H1 (cell line): ENCODE measurements around the gene NOL4L. TPM values are rescaled to one million over a fixed set of nuclear protein-coding genes. Genes with fewer than 3 reads are reported as not detected.

Experiments used
- CTCF ChIA-PET: fragments of 300-600 bp; sonication (Branson Sonifier 250); formaldehyde crosslinking; loops from one replicate; lab custom pipeline; 2021; ENCODE audit not compliant: partially characterized antibody; lab: Charles Lee
- POLR2A ChIA-PET: fragments of 300-600 bp; sonication (Branson Sonifier 250); formaldehyde crosslinking; loops from one replicate; lab custom pipeline; 2021; ENCODE audit warnings: inconsistent platforms; ENCODE audit not compliant: partially characterized antibody; lab: Charles Lee
- DNase-seq, 2 experiments: peaks; one replicate each; pipeline versions ENCODE4 v3.0.0 to v3.0.0-alpha.2; 2010 to 2022; ENCODE audit warnings: low spot score in 2 of 2, low read depth in 1 of 2, mixed read lengths in 1 of 2
- FAIRE-seq: peaks from 2 replicates; lab custom pipeline; 2011; peaks lifted over from hg19 to GRCh38; lab: Jason Lieb, UNC
- H2AFZ ChIP-seq: 2 replicates; pipeline ENCODE4 v1.8.1; 2012; ENCODE audit warnings: low read length, inconsistent platforms
- H2AK5ac ChIP-seq: 2 replicates; pipeline ENCODE4 v1.6.1; 2013; ENCODE audit warnings: low read depth, low read length
- H2BK120ac ChIP-seq: replicated peaks from 2 replicates; pipeline ENCODE3; 2013; ENCODE audit warnings: low read depth, low read length, inconsistent platforms
- H2BK12ac ChIP-seq: 2 replicates; pipeline ENCODE4 v1.6.1; 2013; ENCODE audit warnings: low read depth, low read length
- H2BK15ac ChIP-seq: 2 replicates; pipeline ENCODE4 v1.6.1; 2013; ENCODE audit warnings: low read length
- H2BK20ac ChIP-seq: 2 replicates; pipeline ENCODE4 v1.6.1; 2013; ENCODE audit warnings: low read length
- H2BK5ac ChIP-seq: 2 replicates; pipeline ENCODE4 v1.6.1; 2013; ENCODE audit warnings: low read depth, low read length
- H3K14ac ChIP-seq: 2 replicates; pipeline ENCODE4 v1.6.1; 2013; ENCODE audit warnings: inconsistent platforms; ENCODE audit not compliant: insufficient read length
- H3K18ac ChIP-seq: 2 replicates; pipeline ENCODE4 v1.6.1; 2013; ENCODE audit warnings: low read length; ENCODE audit errors: extremely low read depth
- H3K23ac ChIP-seq: 2 replicates; pipeline ENCODE4 v1.6.1; 2013; ENCODE audit warnings: inconsistent platforms; ENCODE audit not compliant: insufficient read length
- H3K23me2 ChIP-seq: 2 replicates; pipeline ENCODE4 v1.6.1; 2013; ENCODE audit warnings: low read depth, low read length
- H3K27ac ChIP-seq: 2 replicates; pipeline ENCODE4 v1.6.1; 2011; ENCODE audit warnings: low read depth, low read length, inconsistent platforms
- H3K27me3 ChIP-seq, 4 experiments: replicated peaks in 1 of 4; 1 replicate in 1 of 4; 2 replicates in 3 of 4; pipeline versions ENCODE4 v1.6.1 to v1.8.1; 2011 to 2013; ENCODE audit warnings: low read length in 3 of 4, mild to moderate bottlenecking in 3 of 4, inconsistent platforms in 2 of 4, mixed read lengths in 2 of 4, moderate library complexity in 1 of 4; ENCODE audit not compliant: control insufficient read depth in 3 of 4, insufficient read depth in 3 of 4; ENCODE audit errors: extremely low read depth in 1 of 4
- H3K36me3 ChIP-seq, 4 experiments: 2 replicates each; pipeline versions ENCODE4 v1.6.1 to v1.8.1; 2011 to 2013; ENCODE audit warnings: mild to moderate bottlenecking in 4 of 4, low read length in 3 of 4, moderate library complexity in 2 of 4, control low read depth in 1 of 4, inconsistent platforms in 1 of 4; ENCODE audit not compliant: insufficient read depth in 4 of 4, control insufficient read depth in 2 of 4
- H3K4ac ChIP-seq: replicated peaks from 2 replicates; pipeline ENCODE3; 2013; ENCODE audit warnings: low read length, low read depth, mixed read lengths, inconsistent platforms; ENCODE audit not compliant: insufficient read length
- H3K4me1 ChIP-seq, 4 experiments: replicated peaks in 1 of 4; 1 replicate in 1 of 4; 2 replicates in 3 of 4; pipeline versions ENCODE4 v1.6.1 to v1.8.1; 2011 to 2013; ENCODE audit warnings: low read length in 3 of 4, inconsistent platforms in 2 of 4, mixed read lengths in 1 of 4; ENCODE audit not compliant: insufficient read depth in 4 of 4, control insufficient read depth in 3 of 4
- H3K4me2 ChIP-seq, 2 experiments: 2 replicates each; pipeline versions ENCODE4 v1.6.1 to v1.8.1; 2011 to 2013; ENCODE audit warnings: low read depth in 2 of 2, low read length in 2 of 2, control low read depth in 1 of 2, inconsistent platforms in 1 of 2, mild to moderate bottlenecking in 1 of 2; ENCODE audit not compliant: insufficient read depth in 1 of 2
- H3K4me3 ChIP-seq, 4 experiments: fragments of 200-600, 300-600 bp in 1 of 4; sonication (generic), shearing (Covaris generic), sonication (Bioruptor Twin) in 1 of 4; 2 replicates each; pipeline versions ENCODE4 v1.5.1 to v1.8.1; 2011 to 2016; ENCODE audit warnings: low read length in 4 of 4, low read depth in 3 of 4, control low read depth in 2 of 4, inconsistent platforms in 2 of 4, mild to moderate bottlenecking in 2 of 4, mixed read lengths in 1 of 4, moderate library complexity in 1 of 4; ENCODE audit not compliant: insufficient read depth in 2 of 4; ENCODE audit errors: extremely low read depth in 1 of 4
- H3K56ac ChIP-seq: replicated peaks from 2 replicates; pipeline ENCODE3; 2013; ENCODE audit warnings: low read depth, mild to moderate bottlenecking, mixed read lengths, low read length, inconsistent platforms; ENCODE audit not compliant: insufficient read length
- H3K79me1 ChIP-seq: 2 replicates; pipeline ENCODE4 v1.6.1; 2013; ENCODE audit warnings: low read depth, low read length, control low read depth
- H3K79me2 ChIP-seq, 2 experiments: 2 replicates each; pipeline versions ENCODE4 v1.6.1 to v1.8.1; 2012 to 2013; ENCODE audit warnings: low read length in 2 of 2, mild to moderate bottlenecking in 2 of 2, inconsistent platforms in 1 of 2; ENCODE audit not compliant: insufficient read depth in 2 of 2, control insufficient read depth in 1 of 2
- H3K9ac ChIP-seq, 4 experiments: replicated peaks in 1 of 4; 1 replicate in 1 of 4; 2 replicates in 3 of 4; pipeline versions ENCODE4 v1.6.1 to v1.8.1; 2011 to 2013; ENCODE audit warnings: low read depth in 3 of 4, low read length in 3 of 4, control low read depth in 2 of 4, mild to moderate bottlenecking in 2 of 4, moderate library complexity in 2 of 4, inconsistent platforms in 1 of 4; ENCODE audit errors: extremely low read depth in 1 of 4
- H3K9me3 ChIP-seq, 2 experiments: 2 replicates each; pipeline versions ENCODE4 v1.6.1 to v1.8.1; 2012 to 2013; ENCODE audit warnings: mild to moderate bottlenecking in 2 of 2, moderate library complexity in 2 of 2, control low read depth in 1 of 2, inconsistent platforms in 1 of 2, low read depth in 1 of 2, low read length in 1 of 2, mixed read lengths in 1 of 2; ENCODE audit not compliant: insufficient read depth in 2 of 2
- H4K20me1 ChIP-seq, 2 experiments: replicated peaks in 1 of 2; 2 replicates each; pipeline versions ENCODE3 to v1.8.1; 2011 to 2013; ENCODE audit warnings: inconsistent platforms in 2 of 2, low read length in 2 of 2, mild to moderate bottlenecking in 1 of 2; ENCODE audit not compliant: insufficient read depth in 2 of 2, control insufficient read depth in 1 of 2
- H4K5ac ChIP-seq: 2 replicates; pipeline ENCODE4 v1.6.1; 2013; ENCODE audit warnings: low read length, low read depth, mixed read lengths, inconsistent platforms; ENCODE audit not compliant: insufficient read length
- H4K8ac ChIP-seq: 2 replicates; pipeline ENCODE4 v1.8.0; 2013; ENCODE audit warnings: mild to moderate bottlenecking, moderate library complexity, low read length, inconsistent platforms; ENCODE audit not compliant: insufficient read depth; ENCODE audit errors: extremely low read depth
- H4K91ac ChIP-seq: replicated peaks from 2 replicates; pipeline ENCODE3; 2013; ENCODE audit warnings: low read length, mixed read lengths, inconsistent platforms; ENCODE audit not compliant: insufficient read length
- JUN ChIP-seq: IDR thresholded peaks from 2 replicates; pipeline ENCODE4 v1.6.1; 2011; ENCODE audit warnings: low read depth, mild to moderate bottlenecking, improper control_type of control experiment, low read length
- POLR2A ChIP-seq, 2 experiments: IDR thresholded peaks; 1 replicate in 1 of 2; 2 replicates in 1 of 2; pipeline ENCODE4 v1.6.1; 2011; ENCODE audit warnings: low read depth in 2 of 2, low read length in 2 of 2, mild to moderate bottlenecking in 2 of 2; ENCODE audit errors: control extremely low read depth in 1 of 2
- TCF12 ChIP-seq: IDR thresholded peaks from 2 replicates; pipeline ENCODE4 v1.6.1; 2011; ENCODE audit warnings: low read depth, mild to moderate bottlenecking, low read length
- WGBS, 2 experiments: shearing (Covaris generic) in 1 of 2; methylation state at CpG; one replicate each; pipeline versions ENCODE4 v1.1.6 to v1.1.7; 2013 to 2015; ENCODE audit warnings: low lambda C conversion rate in 2 of 2, mixed read lengths in 2 of 2, inconsistent platforms in 1 of 2, low coverage in 1 of 2, missing lambda C conversion rate in 1 of 2; ENCODE audit not compliant: insufficient replicate concordance in 2 of 2, insufficient coverage in 1 of 2, insufficient read length in 1 of 2; ENCODE audit errors: extremely low coverage in 1 of 2, missing lambda C conversion rate in 1 of 2; 5-methylcytosine and 5-hydroxymethylcytosine counted together
- polyA plus RNA-seq, 7 experiments: library from polyadenylated mRNA; depleted of rRNA in 3 of 7; stranded (reverse) in 5 of 7; unstranded in 2 of 7; fragments of >200 nt in 5 of 7; fragments of 200-250 nt in 2 of 7; gene quantifications; 1 replicate in 5 of 7; 2 replicates in 1 of 7; 4 replicates in 1 of 7; pipeline versions ENCODE4 v1.2.1 to v1.2.3, GENCODE V29; 2011 to 2013; ENCODE audit warnings: missing spikeins in 2 of 7, mixed read lengths in 2 of 7
- total RNA-seq: library from RNA; stranded (reverse); fragmentation: NEBNext Ultra II Directional; extraction: Animal tissue kit (Norgen Biotek cat#: 25700); gene quantifications from 2 replicates; pipeline ENCODE4 v1.2.1, GENCODE V29; 2021

Gene NOL4L
- total and polyA plus RNA-seq, 2 of the 8 experiments (the other 6 are each of a cell fraction or from before 2014, with no cell fraction given): 15.3 to 23.7 TPM

- no peak overlapping the region for H3K4ac ChIP-seq
- H2BK12ac ChIP-seq: no peak overlapping the region
- no peak overlapping the region for H4K8ac ChIP-seq
- no peak overlapping the region for H3K4me2 ChIP-seq
- no peak overlapping the region for H3K18ac ChIP-seq
- H4K91ac ChIP-seq: no peak overlapping the region
- no peak overlapping the region for H3K4me3 ChIP-seq
- H3K56ac ChIP-seq: no peak overlapping the region
- CTCF ChIA-PET: interaction anchor here (0.7 to 3.0 kb wide), 5 partner anchors 14 to 440 kb away, joined by 3 to 20 read pairs (median 6); no protein-coding TSS in a partner anchor
- TF ChIP-seq JUN: no peak
- TF ChIP-seq POLR2A (IDR thresholded peaks at IDR 0.05; ENCODE audit: control extremely low read depth in 1 of 2, low read depth in 2 of 2, low read length in 2 of 2): no peak
- TF ChIP-seq TCF12: no peak
- H2BK15ac ChIP-seq: no peak overlapping the region
- DNase-seq (no peak), FAIRE-seq (no peak)
- POLR2A ChIA-PET: interaction anchor here (0.9 to 1.1 kb wide), 2 partner anchors 8 to 42 kb away, joined by 3 read pairs; no protein-coding TSS in a partner anchor
- no peak overlapping the region for H3K23ac ChIP-seq
- H2BK120ac ChIP-seq: no peak overlapping the region
- H2AFZ ChIP-seq: no peak overlapping the region
- WGBS, 2 experiments: 85% methylated on average over 8 of the region's 8 CpGs; no CpG with 5 or more reads in 1 of the 2 experiments
- H3K23me2 ChIP-seq: no peaks in the 10 kb centered on the region
- no peak overlapping the region for H3K27ac ChIP-seq
- peaks cover 0 to 3% of the 10 kb centered on the region in 2 experiments for H4K20me1 ChIP-seq
- no peak overlapping the region for H4K5ac ChIP-seq
- H2AK5ac ChIP-seq: no peak overlapping the region
- H3K9ac ChIP-seq: no peak overlapping the region
- H3K79me1 ChIP-seq: no peaks in the 10 kb centered on the region
- H3K27me3 ChIP-seq: no peaks in the 10 kb centered on the region
- no peaks in the 10 kb centered on the region for H3K79me2 ChIP-seq
- no peaks in the 10 kb centered on the region for H3K36me3 ChIP-seq
- H2BK5ac ChIP-seq: no peak overlapping the region
- no peak overlapping the region for H3K14ac ChIP-seq
- H2BK20ac ChIP-seq: no peak overlapping the region
- H3K4me1 ChIP-seq: peaks cover 0 to 5% (median under 1%) of the 10 kb centered on the region in 4 experiments; a peak in 2 of 7 replicates
- no peaks in the 10 kb centered on the region for H3K9me3 ChIP-seq
These were observed 29.5 kb downstream of the NOL4L start for GRCh38 chr20:32555584-32555983.
